HL-60 (cell line): ENCODE results near the gene OXER1.

Source experiments
- DNase-seq, 2 experiments: peaks; one replicate each; pipeline ENCODE4 v3.0.0-alpha.2; 2010 to 2020; ENCODE audit warnings: low read depth in 1 of 2, low spot score in 1 of 2
- H3K27ac ChIP-seq: fragments of 250-450 bp; sonication (Bioruptor Pico); replicated peaks from 2 replicates; pipeline ENCODE4 v1.5.1; 2020; ENCODE audit warnings: mild to moderate bottlenecking, moderate library complexity
- H3K27me3 ChIP-seq: fragments of 250-450 bp; sonication (Bioruptor Pico); 2 replicates; pipeline ENCODE4 v1.5.1; 2021; ENCODE audit warnings: mild to moderate bottlenecking, moderate library complexity; ENCODE audit not compliant: insufficient read depth, poor library complexity, severe bottlenecking
- H3K4me3 ChIP-seq: replicated peaks from 2 replicates; pipeline ENCODE4 v1.5.1; 2011; ENCODE audit warnings: mild to moderate bottlenecking, control low read depth, low read length; ENCODE audit not compliant: insufficient read depth
- CTCF ChIP-seq: IDR thresholded peaks from one replicate; pipeline ENCODE4 v1.5.1; 2011; ENCODE audit warnings: low read length, control low read depth, inconsistent platforms; ENCODE audit not compliant: insufficient read depth
- GABPA ChIP-seq: IDR thresholded peaks from 2 replicates; pipeline ENCODE4 v1.6.1; 2012; ENCODE audit warnings: low read depth
- POLR2AphosphoS5 ChIP-seq: IDR thresholded peaks from 2 replicates; pipeline ENCODE4 v1.6.1; 2012; ENCODE audit warnings: low read depth
- REST ChIP-seq: IDR thresholded peaks from 2 replicates; pipeline ENCODE4 v1.6.1; 2012; ENCODE audit warnings: low read depth; ENCODE audit not compliant: insufficient replicate concordance
- SPI1 ChIP-seq: IDR thresholded peaks from 2 replicates; pipeline ENCODE4 v1.6.1; 2012; ENCODE audit warnings: low read depth, mild to moderate bottlenecking, borderline replicate concordance

OXER1 gene

GRCh38 chr2:42742740-42743658 lies 20.9 kb downstream of the OXER1 start:
- no peaks in the 10 kb centered on the region for H3K27me3 ChIP-seq
- H3K4me3 ChIP-seq = no peak overlapping the region
- TF ChIP-seq POLR2AphosphoS5 (no peak), GABPA (no peak), REST (no peak), SPI1 (no peak), CTCF (no peak)
- no peak for DNase-seq
- H3K27ac ChIP-seq = no peak overlapping the region

GRCh38 chr2:42741140-42741539 lies 22.8 kb downstream of the OXER1 start:
- DNase-seq = no peak
- Histone ChIP-seq H3K4me3 (no peak overlapping the region), H3K27me3 (no peaks in the 10 kb centered on the region), H3K27ac (no peak overlapping the region)
- TF ChIP-seq GABPA = no peak
- no peak for TF ChIP-seq CTCF
- no peak for TF ChIP-seq SPI1
- no peak for TF ChIP-seq POLR2AphosphoS5
- no peak for TF ChIP-seq REST

- no peak overlapping the region for H3K4me3 ChIP-seq
- no peak for DNase-seq
- H3K27me3 ChIP-seq = no peaks in the 10 kb centered on the region
- TF ChIP-seq SPI1 (no peak), CTCF (no peak), REST (no peak), POLR2AphosphoS5 (no peak), GABPA (no peak)
- no peak overlapping the region for H3K27ac ChIP-seq
Observed at GRCh38 chr2:42736598-42737322, 27.2 kb downstream of the OXER1 start.
